HG02870 (cell line): Measurements from ENCODE around the gene COLEC12.

Source experiments
- ATAC-seq: cut with Tn5 transposase; IDR thresholded peaks from one replicate; pipeline ENCODE4 v1.9.1; 2021; ENCODE audit warnings: mild to moderate bottlenecking, moderate library complexity; ENCODE audit not compliant: unreplicated experiment

The COLEC12 gene

GRCh38 chr18:448116-448790, 52.2 kb downstream of the COLEC12 start:
- ATAC-seq = no peak

DNA sequence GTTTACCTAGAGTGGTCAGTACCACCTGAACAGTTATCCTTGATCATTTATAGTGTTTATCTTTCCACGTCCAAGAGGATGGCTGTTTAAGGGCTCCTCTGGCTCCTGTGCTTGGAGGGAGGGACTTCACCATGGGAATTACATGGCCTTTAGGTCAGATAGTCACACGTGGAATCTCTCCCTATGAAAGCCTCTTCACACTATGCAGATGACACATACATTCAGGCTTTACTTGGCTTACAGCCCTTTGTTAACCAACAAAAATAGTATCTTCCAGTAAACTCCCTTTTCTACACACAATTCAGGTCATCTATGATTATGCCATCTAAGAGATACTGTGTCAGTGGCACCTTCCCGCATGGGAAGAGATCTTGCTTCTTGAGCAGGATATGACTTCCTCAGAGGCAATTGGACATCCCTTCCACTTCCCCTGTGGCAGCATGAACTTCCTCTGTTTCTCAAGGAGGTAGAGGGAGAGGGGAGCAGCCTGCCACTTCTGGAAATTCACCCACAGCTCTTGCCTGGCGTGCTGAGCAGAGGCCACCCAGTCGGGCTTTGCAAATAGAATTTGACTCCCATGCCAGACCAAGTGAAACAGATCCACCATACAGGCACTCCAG, 53.5 kb downstream of the COLEC12 start:
- ATAC-seq = no peak

DNA sequence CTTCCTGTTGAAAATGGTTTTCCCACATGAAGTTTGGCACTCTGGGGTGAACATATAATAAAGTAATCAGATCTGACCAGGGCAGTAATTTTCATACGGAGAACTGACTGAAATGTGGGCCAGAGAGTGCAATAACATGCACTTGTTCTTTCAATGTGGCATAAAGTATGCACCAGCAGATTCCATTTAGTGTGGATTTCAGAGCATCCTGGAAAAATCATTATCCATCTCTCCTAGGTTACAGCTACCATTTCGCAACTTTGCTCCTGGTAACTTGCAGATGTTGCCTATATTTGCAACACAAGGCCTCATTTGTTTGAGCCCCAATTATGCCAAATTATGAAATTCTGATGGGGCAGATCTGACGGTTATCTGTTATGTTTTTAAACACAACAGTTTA, 55.4 kb downstream of the COLEC12 start:
- ATAC-seq = no peak

DNA sequence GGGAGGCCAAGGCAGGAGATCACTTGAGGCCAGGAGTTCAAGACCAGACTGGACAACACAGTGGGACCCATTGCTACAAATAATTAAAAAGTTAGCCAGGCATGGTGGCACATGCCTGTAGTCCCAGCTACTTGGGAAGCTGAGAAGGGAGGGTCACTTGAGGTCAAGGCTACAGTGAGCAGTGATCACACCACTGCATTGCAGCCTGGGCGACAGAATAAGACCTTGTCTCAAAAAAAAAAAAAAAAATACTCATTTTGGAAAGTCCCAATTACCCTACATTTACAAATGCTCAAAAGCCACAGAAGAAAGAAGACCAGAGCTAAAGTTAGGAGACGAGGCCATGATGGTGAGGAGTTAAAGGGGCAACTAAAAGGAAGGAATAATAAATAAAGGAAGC, 61.9 kb downstream of the COLEC12 start:
- ATAC-seq = no peak

DNA sequence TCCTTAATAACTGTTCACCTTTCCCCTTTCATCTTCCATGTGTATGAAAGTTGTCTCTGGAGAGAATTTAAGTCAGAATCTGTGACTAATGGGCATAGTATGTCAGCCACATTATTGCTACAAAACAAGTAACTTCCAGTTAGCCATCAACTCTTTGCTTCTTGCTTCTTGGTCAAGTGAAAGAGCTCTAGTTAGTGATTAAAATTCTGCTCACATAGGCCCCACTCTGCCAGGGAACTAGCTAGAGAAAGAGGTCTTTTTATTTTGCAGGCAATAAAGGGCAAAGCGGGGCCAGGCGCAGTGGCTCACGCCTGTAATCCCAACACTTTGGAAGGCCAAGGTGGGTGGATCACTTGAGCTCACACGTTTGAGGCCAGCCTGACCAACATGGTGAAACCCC, 64.6 kb downstream of the COLEC12 start:
- no peak for ATAC-seq

DNA sequence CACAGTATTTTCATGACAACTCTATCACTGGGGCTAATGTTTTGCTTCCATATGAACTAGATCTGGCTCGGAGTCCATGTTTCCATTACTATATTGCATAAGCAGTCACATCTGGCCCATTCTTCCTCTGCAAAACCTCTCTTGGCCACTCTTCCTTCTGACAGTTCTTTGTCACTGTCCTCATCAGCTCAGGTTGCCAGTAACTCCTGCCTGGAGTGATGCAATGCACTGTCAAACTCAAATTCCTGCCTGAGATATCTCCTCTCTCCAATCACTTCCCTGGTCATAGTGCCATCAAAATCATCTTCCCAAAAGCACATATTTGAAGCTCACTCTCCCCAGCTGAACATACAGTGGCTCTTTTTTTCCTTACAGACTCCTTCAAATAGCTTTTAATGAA, 66.1 kb downstream of the COLEC12 start:
- no peak for ATAC-seq

GRCh38 chr18:433960-434359, 66.5 kb downstream of the COLEC12 start:
- ATAC-seq = no peak

DNA sequence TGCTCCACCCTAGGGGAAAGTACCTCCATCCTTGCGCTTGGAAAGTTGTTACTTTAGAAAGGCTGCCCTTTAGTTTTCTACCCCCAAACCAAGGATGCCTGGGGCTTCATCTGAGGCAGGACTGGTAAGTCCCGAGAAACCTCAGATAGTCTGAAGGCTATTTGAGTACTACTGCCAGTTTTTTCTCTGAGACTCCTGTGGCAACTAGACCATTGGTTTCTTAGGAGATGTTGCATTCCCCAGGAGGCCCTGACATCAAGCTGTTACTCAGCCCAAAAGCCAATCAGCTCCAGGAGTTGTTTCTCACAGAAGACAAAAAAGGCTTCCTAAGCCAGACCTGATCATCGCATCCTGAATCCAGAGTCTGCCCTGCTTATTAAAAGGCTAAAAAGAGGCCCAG, 67.2 kb downstream of the COLEC12 start:
- ATAC-seq = no peak

- no peak for ATAC-seq
Observed at GRCh38 chr18:432791-433190, 67.7 kb downstream of the COLEC12 start.

DNA sequence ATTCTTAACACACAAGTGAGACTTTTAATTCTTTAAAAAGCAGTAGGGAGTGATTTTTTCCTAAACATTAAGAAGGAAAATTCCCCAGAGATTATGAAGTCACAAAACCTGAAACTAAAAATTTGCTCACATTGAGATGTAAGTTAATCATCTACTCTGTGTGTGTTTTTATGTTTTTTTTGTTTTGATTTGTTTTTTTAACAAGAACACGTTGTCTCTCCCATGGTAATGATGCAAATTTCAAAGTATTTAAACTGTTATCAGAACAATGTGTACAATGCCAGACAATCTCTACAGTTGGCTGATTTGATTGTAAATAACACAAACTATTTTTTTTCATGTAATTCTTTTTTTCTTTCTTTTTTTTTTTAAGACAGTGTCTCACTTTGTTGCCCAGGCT, 71.5 kb downstream of the COLEC12 start:
- ATAC-seq = no peak

DNA sequence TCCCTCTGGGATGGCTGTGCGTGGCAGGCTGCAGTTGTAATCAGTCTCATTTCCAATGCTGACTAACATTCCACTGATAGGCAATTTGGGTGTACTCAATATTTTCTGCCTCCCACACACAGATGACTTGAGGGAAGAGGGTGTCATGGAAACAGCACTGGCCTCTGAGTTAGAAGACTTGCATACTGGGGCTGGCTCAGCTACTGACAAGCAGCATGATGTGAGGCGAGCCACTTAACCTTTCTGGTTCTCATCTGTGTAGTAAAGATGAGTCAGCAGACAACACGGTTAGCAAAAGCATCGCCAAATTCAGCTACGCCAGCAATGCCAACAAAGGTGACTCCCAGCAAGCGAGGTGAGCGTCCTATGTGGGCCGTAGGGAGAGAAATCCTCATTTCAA, 73.5 kb downstream of the COLEC12 start:
- ATAC-seq = no peak

DNA sequence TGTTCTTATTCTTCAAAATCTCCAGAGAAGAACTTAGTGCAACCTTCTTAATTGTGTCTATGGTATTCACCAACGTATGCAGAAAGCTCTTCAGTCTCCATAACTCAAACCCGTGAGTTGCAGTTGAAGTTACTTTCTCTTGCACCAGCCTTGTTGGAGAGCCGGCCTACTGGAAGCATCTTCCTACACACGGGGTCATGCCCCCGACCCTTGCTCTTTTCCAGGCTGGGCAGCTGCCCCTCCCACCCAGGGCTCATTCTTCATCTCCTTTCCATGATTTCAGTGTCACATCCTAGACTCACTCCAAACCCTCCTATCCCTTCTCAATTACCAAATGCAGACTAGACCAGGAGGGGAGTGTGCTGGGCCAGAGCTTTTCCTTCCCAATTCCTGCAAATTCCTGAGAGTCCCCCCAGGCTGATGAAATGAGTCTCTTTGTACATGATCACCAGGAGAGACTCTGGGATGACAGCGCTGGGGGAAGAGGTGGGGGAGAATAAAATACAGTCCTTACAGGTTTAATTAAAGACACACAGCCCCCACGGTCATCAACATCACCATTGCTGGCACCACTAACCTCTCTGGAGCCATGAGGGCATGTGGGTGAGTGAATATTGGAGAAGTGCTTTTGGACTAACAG, 75.3 kb downstream of the COLEC12 start:
- no peak for ATAC-seq

DNA sequence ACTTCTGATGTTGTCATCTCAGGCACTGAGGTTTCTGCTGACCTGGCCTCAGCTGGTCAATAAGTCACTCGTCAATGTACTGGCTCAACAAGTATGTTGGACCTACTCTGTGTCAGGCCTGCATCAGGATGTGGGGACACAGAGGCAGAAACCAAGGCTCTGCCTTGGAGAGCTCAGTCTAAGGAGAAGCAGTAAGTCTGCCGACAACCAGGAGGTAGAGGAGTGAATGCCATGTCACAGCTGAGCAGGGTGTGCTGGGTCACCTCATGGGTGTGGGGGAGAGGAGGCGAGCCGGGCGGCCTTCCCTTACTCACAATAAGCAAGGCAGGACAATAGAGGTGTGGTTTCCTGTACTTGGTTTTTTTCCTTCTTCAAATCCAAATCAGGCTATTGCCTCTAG, 75.8 kb downstream of the COLEC12 start:
- no peak for ATAC-seq

- no peak for ATAC-seq
Observed at GRCh38 chr18:424071-424661, 76.3 kb downstream of the COLEC12 start.

DNA sequence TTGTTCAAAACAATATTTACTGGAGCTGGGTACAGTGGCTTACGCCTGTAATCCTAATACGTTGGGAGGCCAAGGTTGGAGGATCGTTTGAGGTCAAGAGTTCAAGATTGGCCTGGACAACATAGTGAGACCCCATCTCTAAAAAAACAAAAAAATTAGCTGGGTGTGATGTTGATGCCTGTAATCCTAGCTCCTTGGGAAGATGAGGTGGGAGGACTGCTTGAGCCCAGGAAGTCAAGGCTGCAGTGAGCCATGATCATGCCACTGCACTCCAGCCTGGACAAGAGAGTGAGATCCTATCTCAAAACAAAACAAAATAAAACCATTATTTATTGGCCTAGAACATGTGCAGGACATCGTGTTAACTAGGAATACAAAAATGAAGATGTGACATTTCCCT, 77.5 kb downstream of the COLEC12 start:
- no peak for ATAC-seq

- ATAC-seq = no peak
Observed at GRCh38 chr18:421247-422155, 79.0 kb downstream of the COLEC12 start.

- no peak for ATAC-seq
Observed at GRCh38 chr18:420661-421246, 79.7 kb downstream of the COLEC12 start.

DNA sequence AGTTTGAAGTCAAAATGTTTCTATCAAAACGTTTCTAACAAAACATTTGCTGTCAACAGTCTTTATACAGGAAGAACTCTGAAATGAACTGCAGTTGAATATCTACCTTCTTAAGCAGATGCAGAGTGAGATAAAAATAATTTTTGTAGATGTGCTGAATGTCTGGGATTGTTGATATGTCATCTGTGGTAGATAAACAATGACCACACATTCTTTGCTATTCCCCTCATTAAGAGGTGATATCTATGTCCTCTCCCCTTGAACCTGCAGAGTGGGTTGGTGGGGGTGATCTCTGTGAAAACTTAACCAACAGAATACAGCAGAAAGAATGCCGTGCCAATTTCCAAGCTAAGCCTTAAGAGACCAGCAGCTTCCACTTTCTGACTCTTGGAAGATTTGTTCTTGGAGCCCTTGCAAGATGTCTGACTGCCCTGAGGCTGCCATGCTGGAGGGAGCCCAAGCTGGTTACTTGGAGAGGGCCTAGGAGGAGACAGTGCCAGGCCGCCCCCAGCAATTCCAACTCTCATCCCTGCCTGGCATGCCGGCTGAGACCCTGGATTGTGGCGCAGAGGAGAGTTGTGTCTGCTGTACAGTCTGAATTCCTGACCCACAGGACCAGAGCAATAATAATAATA, 80.8 kb downstream of the COLEC12 start:
- no peak for ATAC-seq

DNA sequence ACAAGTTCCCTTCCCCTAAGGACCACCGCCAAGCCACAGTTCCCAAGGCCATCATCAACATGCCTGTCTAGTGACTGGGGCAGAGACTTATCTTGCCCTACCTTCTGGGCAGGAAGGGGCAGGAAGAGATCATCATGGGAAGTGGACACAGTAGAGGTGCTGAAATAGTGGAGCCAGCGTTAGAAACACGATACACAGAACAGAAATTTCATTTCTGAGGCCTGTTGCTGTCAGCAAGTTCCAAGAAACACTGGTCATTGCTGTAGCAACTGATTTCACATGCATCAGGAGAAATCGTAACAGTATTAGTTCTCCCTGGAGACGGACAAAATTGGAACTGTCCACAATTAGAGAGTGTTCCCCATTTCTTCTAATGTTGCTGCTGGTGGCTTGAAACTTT, 83.0 kb downstream of the COLEC12 start:
- ATAC-seq = no peak

- ATAC-seq = no peak
Observed at GRCh38 chr18:416930-417329, 83.6 kb downstream of the COLEC12 start.
